ENCODE measurements around the gene RRM1. TPM values are rescaled to one million over a fixed set of nuclear protein-coding genes. Genes with fewer than 3 reads are reported as not detected.

Gene RRM1
- total RNA-seq, 1 experiment from 2014 or later: 68.1 TPM

- Histone ChIP-seq H3K27ac (no peak overlapping the region), H2AFZ (no peak overlapping the region), H3K27me3 (ENCODE audit: insufficient read depth, low read depth) (no peaks in the 10 kb centered on the region), H3K9me2 (ENCODE audit: insufficient read depth) (no peaks in the 10 kb centered on the region), H3K36me3 (ENCODE audit: low read depth) (no peaks in the 10 kb centered on the region), H3K4me2 (no peak overlapping the region), H3F3A (ENCODE audit: insufficient read depth, low read depth) (no peaks in the 10 kb centered on the region), H3K79me2 (ENCODE audit: low read depth) (no peaks in the 10 kb centered on the region), H3K4me1 (replicated peaks; ENCODE audit: insufficient read depth) (no peaks in the 10 kb centered on the region), H3K9me3 (ENCODE audit: insufficient read depth, low read depth) (no peaks in the 10 kb centered on the region), H4K20me1 (ENCODE audit: insufficient read depth) (no peaks in the 10 kb centered on the region), H3K4me3 (no peak overlapping the region)
- ChIA-PET CTCF (no interaction called here), POLR2A (ENCODE audit: unreplicated experiment) (no interaction called here)
- intact Hi-C loops (cut with micrococcal nuclease; ENCODE audit: unreplicated experiment): no loop called here
- BruUV-seq (replicated peaks): no TSS peak
- TF ChIP-seq CTCF (conservative IDR thresholded peaks at IDR 0.05) (no peak), EZH2 (IDR thresholded peaks at IDR 0.05; ENCODE audit: low read depth) (no peak)
- DNase-seq: no peak
Measured at GRCh38 chr11:4087551-4087950, 7.0 kb upstream of the RRM1 start.

GRCh38 chr11:4090258-4090657, 4.3 kb upstream of the RRM1 start:
- Histone ChIP-seq H2AFZ (no peak overlapping the region), H3K9me3 (ENCODE audit: insufficient read depth, low read depth) (no peaks in the 10 kb centered on the region), H3K4me1 (replicated peaks; ENCODE audit: insufficient read depth) (no peaks in the 10 kb centered on the region), H3K36me3 (ENCODE audit: low read depth) (no peaks in the 10 kb centered on the region), H3K4me2 (no peak overlapping the region), H3K27ac (no peak overlapping the region), H3K9me2 (ENCODE audit: insufficient read depth) (no peaks in the 10 kb centered on the region), H3K27me3 (ENCODE audit: insufficient read depth, low read depth) (no peaks in the 10 kb centered on the region), H3K79me2 (ENCODE audit: low read depth) (peaks cover 3% of the 10 kb centered on the region), H4K20me1 (ENCODE audit: insufficient read depth) (no peaks in the 10 kb centered on the region), H3F3A (ENCODE audit: insufficient read depth, low read depth) (no peaks in the 10 kb centered on the region), H3K4me3 (no peak overlapping the region)
- TF ChIP-seq CTCF (conservative IDR thresholded peaks at IDR 0.05): no peak
- TF ChIP-seq EZH2 (IDR thresholded peaks at IDR 0.05; ENCODE audit: low read depth): no peak
- no TSS peak for BruUV-seq (replicated peaks)
- intact Hi-C loops (cut with micrococcal nuclease; ENCODE audit: unreplicated experiment): no loop called here
- ChIA-PET POLR2A (ENCODE audit: unreplicated experiment) (no interaction called here), CTCF (no interaction called here)
- DNase-seq: no peak

- POLR2A ChIA-PET (ENCODE audit: unreplicated experiment): no interaction called here
- Histone ChIP-seq H3K4me2 (no peak overlapping the region), H3K4me3 (no peak overlapping the region), H3K9me2 (ENCODE audit: insufficient read depth) (no peaks in the 10 kb centered on the region), H3K27ac (no peak overlapping the region), H3K36me3 (ENCODE audit: low read depth) (no peaks in the 10 kb centered on the region), H3F3A (ENCODE audit: insufficient read depth, low read depth) (peaks cover 4% of the 10 kb centered on the region; the same call in 1 of the 2 replicates), H3K9me3 (ENCODE audit: insufficient read depth, low read depth) (no peaks in the 10 kb centered on the region), H3K79me2 (ENCODE audit: low read depth) (peaks cover 19% of the 10 kb centered on the region), H3K27me3 (ENCODE audit: insufficient read depth, low read depth) (no peaks in the 10 kb centered on the region), H2AFZ (no peak overlapping the region), H4K20me1 (ENCODE audit: insufficient read depth) (no peaks in the 10 kb centered on the region), H3K4me1 (replicated peaks; ENCODE audit: insufficient read depth) (peaks cover 11% of the 10 kb centered on the region; the same call in 1 of the 2 replicates)
- no peak for TF ChIP-seq EZH2 (IDR thresholded peaks at IDR 0.05; ENCODE audit: low read depth)
- no peak for TF ChIP-seq CTCF (conservative IDR thresholded peaks at IDR 0.05)
- intact Hi-C loops (cut with micrococcal nuclease; ENCODE audit: unreplicated experiment): no loop called here
- CTCF ChIA-PET: no interaction called here
- no TSS peak for BruUV-seq (replicated peaks)
- DNase-seq: no peak
Measured at GRCh38 chr11:4092026-4092425, 2.6 kb upstream of the RRM1 start.
